ENCODE measurements around the gene MAFG. TPM values are rescaled to one million over a fixed set of nuclear protein-coding genes. Genes with fewer than 3 reads are reported as not detected.
A peak's percentile ranks its signal among the peaks of the same experiment; 100 is the strongest.

Gene MAFG
- total RNA-seq, 1 donor = 19.1 TPM

- TF ChIP-seq CTCF (IDR thresholded peaks at IDR 0.05; ENCODE audit: insufficient read depth, low read length) = no peak
- no peak overlapping the region for H3K4me3 ChIP-seq (ENCODE audit: low read depth, low read length)
- DNase-seq (ENCODE audit: low read depth) = no peak
Observed at GRCh38 chr17:81902653-81903414, 24.7 kb downstream of the MAFG start.

GRCh38 chr17:81902023-81902652, 25.4 kb downstream of the MAFG start, which contains the start of gene NPB:
TSS of gene NPB (plus strand) at chr17:81902238. CDS start at chr17:81902278, 40 bp downstream.
- TF ChIP-seq CTCF (IDR thresholded peaks at IDR 0.05; ENCODE audit: insufficient read depth, low read length) = no peak
- H3K4me3 ChIP-seq (ENCODE audit: low read depth, low read length) = peak within 1 kb of the TSS; percentile 40
- DNase-seq (ENCODE audit: low read depth) = no peak

- no peak for DNase-seq (ENCODE audit: low read depth)
- H3K4me3 ChIP-seq (ENCODE audit: low read depth, low read length) = peak overlapping the region; percentile 22
- no peak for TF ChIP-seq CTCF (IDR thresholded peaks at IDR 0.05; ENCODE audit: insufficient read depth, low read length)
Observed at GRCh38 chr17:81901167-81902022, 26.1 kb downstream of the MAFG start.

- H3K4me3 ChIP-seq (ENCODE audit: low read depth, low read length) = no peak overlapping the region
- DNase-seq (ENCODE audit: low read depth) = no peak
- no peak for TF ChIP-seq CTCF (IDR thresholded peaks at IDR 0.05; ENCODE audit: insufficient read depth, low read length)
Observed at GRCh38 chr17:81900181-81900820, 27.2 kb downstream of the MAFG start.

GRCh38 chr17:81899514-81900166, 27.9 kb downstream of the MAFG start:
- TF ChIP-seq CTCF (IDR thresholded peaks at IDR 0.05; ENCODE audit: insufficient read depth, low read length) = no peak
- no peak overlapping the region for H3K4me3 ChIP-seq (ENCODE audit: low read depth, low read length)
- no peak for DNase-seq (ENCODE audit: low read depth)

GRCh38 chr17:81898885-81899284, 28.6 kb downstream of the MAFG start:
- no peak for TF ChIP-seq CTCF (IDR thresholded peaks at IDR 0.05; ENCODE audit: insufficient read depth, low read length)

More at GRCh38 chr17:81898885-81899284, 28.6 kb downstream of the MAFG start:
- H3K4me3 ChIP-seq (ENCODE audit: low read depth, low read length) = no peak overlapping the region
- no peak for DNase-seq (ENCODE audit: low read depth)

Measured in fibroblast of the aortic adventitia (primary cell).